K562 (cell line): ENCODE measurements around the gene YBEY. TPM values are rescaled to one million over a fixed set of nuclear protein-coding genes. Genes with fewer than 3 reads are reported as not detected.
A peak's percentile ranks its signal among the peaks of the same experiment; 100 is the strongest.

Source experiments
- ARHGAP35 ChIP-seq: fragments of 450-650 bp; IDR thresholded peaks from 2 replicates; pipeline ENCODE4 v1.6.1; 2018; ENCODE audit not compliant: partially characterized antibody
- CUX1 ChIP-seq: fragments of 200-800 bp; sonication (Bioruptor generic); IDR thresholded peaks from 2 replicates; pipeline ENCODE4 v1.6.1; 2016; ENCODE audit warnings: missing genetic modification characterization, missing compliant biosample characterization
- FOXJ3 ChIP-seq: sonication (generic); formaldehyde crosslinking; IDR thresholded peaks from 2 replicates; pipeline ENCODE4 v1.4.0; 2020; ENCODE audit warnings: mild to moderate bottlenecking, missing genetic modification reagents
- GABPB1 ChIP-seq: sonication (generic); formaldehyde crosslinking; IDR thresholded peaks from 2 replicates; pipeline ENCODE4 v1.8.0; 2022; ENCODE audit warnings: mild to moderate bottlenecking, missing genetic modification reagents
- GTF2E2 ChIP-seq: fragments of 200-800 bp; sonication (Bioruptor generic); IDR thresholded peaks from 2 replicates; pipeline ENCODE4 v1.6.1; 2016; ENCODE audit warnings: missing genetic modification characterization, missing compliant biosample characterization
- HCFC1 ChIP-seq: IDR thresholded peaks from 2 replicates; pipeline ENCODE4 v1.6.1; 2012; ENCODE audit warnings: low read depth, low read length, improper control_type of control experiment
- HNRNPL ChIP-seq: fragments of 200-400 bp; formaldehyde crosslinking; IDR thresholded peaks from 2 replicates; pipeline ENCODE4 v1.6.1; 2017; ENCODE audit warnings: low read depth, mild to moderate bottlenecking, low read length
- HSF4 ChIP-seq: fragments of 250-450 bp; sonication (Bioruptor Pico); IDR thresholded peaks from 2 replicates; pipeline ENCODE4 v2.1.2; 2022; ENCODE audit warnings: mild to moderate bottlenecking, moderate library complexity, borderline replicate concordance
- MCM7 ChIP-seq, 2 experiments: fragments of 450-650 bp; IDR thresholded peaks; 2 replicates each; pipeline ENCODE4 v1.6.1; 2016 to 2018
- NCOA1 ChIP-seq: fragments of 450-650 bp; IDR thresholded peaks from 2 replicates; pipeline ENCODE4 v1.6.1; 2016; ENCODE audit warnings: low read depth
- PHB2 ChIP-seq: fragments of 450-650 bp; IDR thresholded peaks from 2 replicates; pipeline ENCODE4 v1.6.1; 2017; ENCODE audit warnings: low read depth
- RNF2 ChIP-seq: sonication (generic); IDR thresholded peaks from 2 replicates; pipeline ENCODE4 v1.6.1; 2016
- SRSF1 ChIP-seq: fragments of 200-400 bp; formaldehyde crosslinking; IDR thresholded peaks from 2 replicates; pipeline ENCODE4 v1.6.1; 2017; ENCODE audit warnings: mild to moderate bottlenecking, low read depth, low read length, moderate library complexity
- TAF7 ChIP-seq: fragments of 450-650 bp; IDR thresholded peaks from 2 replicates; pipeline ENCODE4 v1.6.1; 2016; ENCODE audit warnings: missing genetic modification characterization, missing compliant biosample characterization
- ZNF212 ChIP-seq: fragments of 450-650 bp; formaldehyde crosslinking; IDR thresholded peaks from 2 replicates; pipeline ENCODE4 v1.4.0; 2020; ENCODE audit warnings: mild to moderate bottlenecking
- ZNF232 ChIP-seq: sonication (generic); formaldehyde crosslinking; IDR thresholded peaks from 2 replicates; pipeline ENCODE4 v1.8.0; 2022; ENCODE audit warnings: mild to moderate bottlenecking, missing genetic modification reagents
- ZNF507 ChIP-seq: conservative IDR thresholded peaks from 2 replicates; pipeline ENCODE4 v1.6.1; 2017; ENCODE audit warnings: missing genetic modification characterization, missing compliant biosample characterization
- polyA plus RNA-seq, 8 experiments: library from polyadenylated mRNA; depleted of rRNA in 4 of 8; stranded (reverse) in 5 of 8; unstranded in 3 of 8; fragments of >200 nt; fragmentation: Nextera tagmentation in 2 of 8; fragmentation: Illumina TruSeq in 1 of 8; extraction: Ambion mirVana in 2 of 8; extraction: Trizol in 1 of 8; gene quantifications; 2 replicates each; pipeline versions ENCODE4 v1.2.1 to v1.2.3, GENCODE V29; 2011 to 2014; ENCODE audit warnings: inconsistent platforms in 1 of 8, missing spikeins in 1 of 8
- total RNA-seq, 7 experiments: library from RNA; depleted of rRNA in 6 of 7; stranded (reverse); fragments of >200 nt in 6 of 7; fragmentation: Illumina TruSeq in 2 of 7; extraction: Trizol in 2 of 7; gene quantifications; 2 replicates each; pipeline versions ENCODE4 v1.2.1 to v1.2.3, GENCODE V29; 2011 to 2021; ENCODE audit warnings: low replicate concordance in 1 of 7
- TF ChIP-seq, protein P1 (sequence below): fragments of 250-450 bp; sonication (Bioruptor Pico); IDR thresholded peaks from 2 replicates; pipeline ENCODE4 v1.5.0; 2021
- TF ChIP-seq, protein P2 (sequence below): sonication (generic); formaldehyde crosslinking; IDR thresholded peaks from 2 replicates; pipeline ENCODE4 v1.8.0; 2022; ENCODE audit warnings: missing genetic modification reagents, mild to moderate bottlenecking, moderate library complexity, borderline replicate concordance

The YBEY gene
- total and polyA plus RNA-seq, 9 of the 15 experiments (the other 6 are each of a cell fraction or from before 2014, with no cell fraction given): 6.4 to 28.0 (median 12.4) TPM

- TF ChIP-seq CUX1 (no peak), HCFC1 (peak; percentile 86), ZNF212 (CRISPR knock-in tag) (peak; percentile 58; the same call in 1 of the 2 replicates), MCM7 (IDR thresholded peaks at IDR 0.05) (no peak), GABPB1 (CRISPR knock-in tag) (peak; percentile 99), GTF2E2 (tag) (0 out of 2 replicates have a peak, but pooled peaks have one; percentile 23), HNRNPL (no peak; the same call in 1 of the 2 replicates), FOXJ3 (no peak), ZNF232 (CRISPR knock-in tag) (peak; percentile 90), PHB2 (no peak), NCOA1 (peak; percentile 94), HSF4 (CRISPR knock-in tag) (no peak; the same call in 1 of the 2 replicates), SRSF1 (no peak), TAF7 (peak; percentile 35), ZNF507 (tag) (no peak), ARHGAP35 (no peak), RNF2 (peak; percentile 72)
- TF ChIP-seq, protein P1, sequence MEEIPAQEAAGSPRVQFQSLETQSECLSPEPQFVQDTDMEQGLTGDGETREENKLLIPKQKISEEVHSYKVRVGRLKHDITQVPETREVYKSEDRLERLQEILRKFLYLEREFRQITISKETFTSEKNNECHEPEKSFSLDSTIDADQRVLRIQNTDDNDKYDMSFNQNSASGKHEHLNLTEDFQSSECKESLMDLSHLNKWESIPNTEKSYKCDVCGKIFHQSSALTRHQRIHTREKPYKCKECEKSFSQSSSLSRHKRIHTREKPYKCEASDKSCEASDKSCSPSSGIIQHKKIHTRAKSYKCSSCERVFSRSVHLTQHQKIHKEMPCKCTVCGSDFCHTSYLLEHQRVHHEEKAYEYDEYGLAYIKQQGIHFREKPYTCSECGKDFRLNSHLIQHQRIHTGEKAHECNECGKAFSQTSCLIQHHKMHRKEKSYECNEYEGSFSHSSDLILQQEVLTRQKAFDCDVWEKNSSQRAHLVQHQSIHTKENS (CRISPR knock-in tag): no peak
- TF ChIP-seq, protein P2, sequence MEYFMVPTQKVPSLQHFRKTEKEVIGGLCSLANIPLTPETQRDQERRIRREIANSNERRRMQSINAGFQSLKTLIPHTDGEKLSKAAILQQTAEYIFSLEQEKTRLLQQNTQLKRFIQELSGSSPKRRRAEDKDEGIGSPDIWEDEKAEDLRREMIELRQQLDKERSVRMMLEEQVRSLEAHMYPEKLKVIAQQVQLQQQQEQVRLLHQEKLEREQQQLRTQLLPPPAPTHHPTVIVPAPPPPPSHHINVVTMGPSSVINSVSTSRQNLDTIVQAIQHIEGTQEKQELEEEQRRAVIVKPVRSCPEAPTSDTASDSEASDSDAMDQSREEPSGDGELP (CRISPR knock-in tag): peak; percentile 79
Measured at GRCh38 chr21:46285761-46286647, at the start of gene YBEY (continued).
